Cardiac septum (tissue), 1 donor: Measurements from ENCODE around the gene PARD3. TPM values are rescaled to one million over a fixed set of nuclear protein-coding genes. Genes with fewer than 3 reads are reported as not detected.

ENCODE experiments used
- DNase-seq: peaks from one replicate; pipeline ENCODE4 v3.0.0-alpha.2; 2020; ENCODE audit warnings: low spot score
- intact Hi-C: fragments of 100-400 bp; cut with DNase I; formaldehyde crosslinking; loops from one replicate; pipeline ENCODE4 v1.14.0; 2022
- total RNA-seq: library from RNA; stranded (reverse); fragmentation: NEBNext Ultra II Directional; extraction: Animal tissue kit (Norgen Biotek cat#: 25700); gene quantifications from one replicate; pipeline ENCODE4 v1.2.1, GENCODE V29; 2021
- donor health status: DM: no; HTN: no; CAD: no.

Gene PARD3
- total RNA-seq, 1 donor from 2014 or later: 36.7 TPM

GRCh38 chr10:34145715-34146114 lies 669.4 kb downstream of the PARD3 start:
- no peak for DNase-seq
- intact Hi-C loops: no loop called here

- intact Hi-C loops: no loop called here
- no peak for DNase-seq
Observed at GRCh38 chr10:34143466-34143865, 671.6 kb downstream of the PARD3 start.

GRCh38 chr10:34141032-34141680 lies 673.9 kb downstream of the PARD3 start:
- intact Hi-C loops: no loop called here
- no peak for DNase-seq

DNA sequence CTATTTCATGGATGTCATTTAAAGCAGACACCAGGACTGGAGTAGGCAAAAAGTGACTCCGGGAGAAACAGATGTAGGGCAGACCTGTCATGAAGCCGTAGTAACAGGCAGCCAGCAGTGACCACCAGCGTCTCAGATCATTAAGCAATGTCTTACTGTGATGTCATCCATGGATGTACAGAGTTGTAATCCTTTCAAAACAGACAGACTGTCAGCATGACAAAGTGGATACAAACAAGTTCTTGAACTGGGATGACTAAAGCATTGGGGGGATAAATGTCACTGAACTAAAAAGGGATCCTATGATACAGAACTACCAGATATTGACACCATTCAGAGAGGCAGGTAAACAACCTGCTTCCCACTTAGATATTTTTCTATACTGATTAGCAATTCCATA lies 675.5 kb downstream of the PARD3 start:
- intact Hi-C loops: no loop called here
- DNase-seq: no peak

DNA sequence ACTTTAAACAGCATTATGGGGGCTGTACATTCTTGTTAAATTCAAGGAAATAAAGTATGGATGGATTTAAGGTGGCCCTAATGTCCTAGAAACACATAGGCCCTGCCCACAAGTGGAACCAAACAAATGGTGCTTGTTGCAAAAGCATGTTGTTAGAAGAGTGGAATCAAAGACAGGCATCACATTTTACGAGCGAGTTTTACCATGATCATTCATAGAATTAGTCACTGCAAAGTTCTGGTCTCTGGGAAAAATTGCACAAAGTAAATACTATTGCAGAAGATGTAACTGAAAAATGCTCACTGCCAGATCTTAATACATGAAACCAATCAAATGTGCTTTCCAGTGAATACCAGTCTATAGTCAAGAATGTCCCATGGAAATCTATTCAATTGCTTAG lies 677.1 kb downstream of the PARD3 start:
- DNase-seq: no peak
- intact Hi-C loops: no loop called here

DNA sequence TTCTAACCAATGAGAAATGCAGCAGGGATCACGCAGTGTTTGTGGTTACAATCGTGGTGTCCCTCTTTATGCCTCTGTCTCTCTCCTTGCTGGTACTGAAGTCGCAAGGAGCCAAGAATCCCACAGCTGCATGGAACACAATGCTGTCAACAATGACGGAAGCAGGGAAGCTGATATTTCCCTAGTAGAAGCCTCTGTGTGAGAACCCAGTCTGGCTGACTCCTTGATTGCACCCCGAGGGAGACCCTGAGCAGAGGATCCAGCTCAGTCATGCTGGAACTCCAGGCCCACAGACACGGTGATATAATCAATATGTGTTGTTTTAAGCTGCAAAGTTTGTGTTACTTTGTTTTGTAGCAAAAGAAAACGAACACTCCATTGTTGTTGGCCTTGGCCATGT lies 677.9 kb downstream of the PARD3 start:
- intact Hi-C loops: no loop called here
- DNase-seq: no peak

DNA sequence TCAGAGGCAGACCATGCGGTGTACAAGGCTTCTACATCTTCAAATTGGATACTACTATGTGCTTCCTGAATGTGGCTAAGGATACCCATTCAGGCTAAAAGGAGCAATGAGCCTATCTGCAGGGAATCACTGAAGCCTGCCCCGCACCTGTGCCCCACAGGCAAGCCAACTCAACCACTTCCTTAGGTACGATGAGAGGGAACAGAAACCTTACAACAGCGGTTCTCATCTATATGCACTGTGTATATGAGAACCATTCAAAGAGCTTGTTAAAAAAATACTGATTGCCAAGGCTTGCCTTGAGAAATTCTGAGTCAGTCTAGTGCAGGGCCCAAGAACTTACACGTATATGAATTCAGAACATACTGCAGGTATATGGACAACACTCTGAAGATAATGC lies 679.6 kb downstream of the PARD3 start:
- no peak for DNase-seq
- intact Hi-C loops: no loop called here

DNA sequence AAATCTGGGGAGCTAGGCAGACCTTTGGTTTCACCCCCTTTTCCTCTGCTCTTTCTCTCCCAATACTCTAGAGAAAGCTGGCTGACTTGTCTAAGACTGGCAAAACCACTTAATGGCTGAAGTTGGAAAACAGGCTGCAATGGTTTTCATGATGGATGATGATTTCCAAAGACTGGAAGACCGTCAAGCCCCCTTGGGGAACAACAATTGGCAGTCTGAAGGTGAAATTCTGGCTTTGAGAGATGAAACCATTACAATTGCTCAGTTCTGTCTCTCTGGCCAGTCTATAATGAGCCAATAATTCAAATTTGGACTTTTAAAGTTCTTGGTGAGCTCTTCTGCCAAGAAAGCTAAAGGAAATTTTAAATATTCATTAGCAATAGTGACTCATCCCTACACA lies 680.5 kb downstream of the PARD3 start:
- intact Hi-C loops: no loop called here
- DNase-seq: no peak

DNA sequence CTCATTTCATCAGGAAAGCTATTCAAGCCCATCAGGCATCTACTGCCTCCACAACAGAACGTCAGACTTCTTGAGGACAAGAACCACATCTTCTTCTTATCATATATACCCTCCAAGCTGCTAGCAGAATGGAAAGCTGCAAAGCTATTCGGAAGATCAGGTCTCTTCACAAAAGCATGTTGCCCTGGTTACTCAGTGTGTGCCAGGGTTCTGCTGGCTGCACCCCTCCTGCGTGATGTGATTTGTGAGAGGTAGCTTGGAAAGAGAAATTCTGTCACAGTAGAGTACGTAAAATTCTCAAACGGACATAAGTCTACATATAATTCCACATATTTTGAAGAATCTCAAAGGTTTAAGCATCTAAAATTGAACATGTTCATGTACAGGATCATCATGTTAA lies 681.7 kb downstream of the PARD3 start:
- intact Hi-C loops: no loop called here
- DNase-seq: no peak

GRCh38 chr10:34131152-34131551 lies 683.9 kb downstream of the PARD3 start:
- no peak for DNase-seq
- intact Hi-C loops: no loop called here

DNA sequence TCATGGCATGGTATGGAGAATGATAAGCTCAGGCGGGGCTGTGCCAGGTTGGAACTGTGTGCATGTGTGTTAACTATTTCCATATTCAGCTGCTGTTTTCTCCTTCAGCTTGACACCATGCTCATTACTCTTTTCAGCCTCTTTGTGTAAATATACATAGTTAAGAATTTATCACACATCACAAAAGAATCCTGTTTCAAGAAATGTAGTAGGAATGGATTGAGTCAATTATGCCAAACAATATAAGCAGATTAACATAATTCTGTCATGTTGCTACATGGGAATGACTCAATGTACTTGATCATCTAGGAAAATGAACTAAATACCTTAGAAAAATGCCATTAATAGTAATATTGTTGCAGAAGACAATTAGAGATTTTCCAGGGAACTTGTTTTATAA lies 687.4 kb downstream of the PARD3 start:
- DNase-seq: no peak
- intact Hi-C loops: no loop called here

GRCh38 chr10:34126371-34127151 lies 688.5 kb downstream of the PARD3 start:
- DNase-seq: no peak

DNA sequence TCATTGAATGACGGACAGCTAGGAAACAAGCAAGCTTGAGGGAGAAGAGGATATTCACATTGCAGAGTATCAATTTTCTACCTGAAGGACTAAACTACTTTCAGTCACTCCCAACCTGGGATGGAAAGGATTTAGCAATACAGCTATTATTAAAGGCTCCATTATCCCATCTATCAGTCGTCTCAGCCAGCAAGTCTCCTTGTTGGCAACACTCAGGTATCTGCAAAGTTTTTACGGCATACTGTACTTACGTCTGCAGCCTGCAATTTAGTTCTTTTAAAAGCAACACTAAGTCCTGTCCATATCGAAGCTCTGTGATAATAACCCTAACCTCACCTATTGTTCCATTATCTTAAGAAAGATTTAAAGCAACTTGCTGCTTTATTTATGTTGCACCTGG lies 689.4 kb downstream of the PARD3 start:
- no peak for DNase-seq
- intact Hi-C loops: no loop called here

More at GRCh38 chr10:34126371-34127151, 688.5 kb downstream of the PARD3 start:
- intact Hi-C loops: no loop called here

DNA sequence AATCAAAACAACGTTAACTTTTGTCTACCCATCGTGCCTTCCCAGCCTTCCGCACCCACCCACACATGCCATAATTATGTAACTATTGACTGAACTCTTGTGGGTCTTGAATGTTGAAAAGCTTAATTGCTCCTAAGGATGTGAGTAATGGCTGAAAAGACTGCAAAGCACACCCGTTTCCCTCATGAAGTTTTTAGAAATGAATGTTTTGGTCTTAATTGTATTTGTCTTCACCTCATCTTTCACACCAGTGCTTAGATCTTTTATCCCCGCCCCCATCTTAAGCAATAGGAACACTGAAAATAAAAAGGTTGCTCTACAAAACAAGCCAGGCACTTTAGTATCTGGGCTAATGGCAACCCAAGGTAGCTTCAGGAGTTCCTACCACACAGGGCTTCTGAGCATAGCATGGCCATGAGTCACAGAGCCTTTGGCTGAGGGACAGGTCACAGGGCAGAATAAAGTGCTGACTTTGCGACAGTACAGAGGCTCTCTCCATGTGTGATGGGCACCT lies 690.5 kb downstream of the PARD3 start:
- no peak for DNase-seq
- intact Hi-C loops: no loop called here

DNA sequence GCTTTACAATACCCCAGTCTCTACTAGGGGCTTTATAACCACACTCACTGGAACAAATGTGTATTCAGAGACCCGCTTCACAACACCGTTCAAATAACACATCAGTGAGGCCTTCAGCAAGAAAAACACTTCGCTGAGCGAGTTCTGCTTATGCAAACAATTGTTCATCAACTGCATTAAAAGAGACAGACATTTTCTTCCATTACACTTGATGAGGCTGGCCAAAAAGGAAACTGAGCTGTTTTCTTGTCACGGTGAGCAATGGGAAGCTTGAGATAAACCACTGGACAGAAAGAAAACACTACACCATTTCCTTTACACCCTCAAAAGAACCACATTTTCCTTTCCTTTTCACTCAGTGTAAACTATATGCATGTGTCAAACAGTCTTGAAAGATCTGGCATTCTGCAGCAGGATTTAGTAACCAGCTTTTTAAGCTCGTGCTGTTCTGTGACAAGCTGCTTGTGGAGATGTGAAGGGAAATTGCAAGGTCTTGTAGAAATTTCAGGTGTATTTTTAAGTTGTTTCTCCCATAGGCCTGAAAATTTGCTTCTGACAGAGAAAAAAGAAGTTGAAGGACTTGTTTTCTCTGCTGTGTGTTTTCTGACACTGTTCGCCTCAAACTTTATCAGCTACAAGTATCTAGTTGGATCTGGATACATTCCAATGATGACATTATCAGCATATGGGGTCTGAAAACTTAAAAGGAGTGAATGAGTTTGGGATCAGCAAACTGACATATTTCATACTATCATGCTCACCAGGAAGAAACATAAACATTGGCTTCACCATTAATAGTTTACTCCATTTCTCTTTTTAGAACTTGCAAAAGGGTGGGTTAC lies 693.1 kb downstream of the PARD3 start:
- DNase-seq: no peak
- intact Hi-C loops: no loop called here

GRCh38 chr10:34121125-34121753 lies 693.9 kb downstream of the PARD3 start:
- DNase-seq: no peak
- intact Hi-C loops: no loop called here

DNA sequence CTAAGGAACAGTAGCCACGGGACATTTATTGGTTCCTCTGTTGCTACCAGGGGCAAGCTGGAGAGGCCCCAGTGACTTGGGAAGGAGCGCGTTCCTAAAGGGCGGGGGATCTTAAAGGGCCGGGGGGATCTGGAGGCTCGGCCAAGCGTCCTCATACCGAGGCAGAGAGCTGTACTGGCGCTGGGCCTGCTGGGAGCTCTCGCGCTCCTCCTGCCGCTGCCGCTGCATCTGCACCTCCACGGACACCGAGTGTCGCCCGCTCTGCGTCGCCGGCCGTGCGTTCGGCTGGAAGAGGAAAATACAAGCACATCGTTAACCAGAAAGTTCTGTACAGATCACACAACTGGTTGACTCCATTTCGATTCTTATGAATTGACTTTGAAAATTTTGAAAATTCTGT lies 695.6 kb downstream of the PARD3 start:
- intact Hi-C loops: no loop called here
- DNase-seq: no peak

DNA sequence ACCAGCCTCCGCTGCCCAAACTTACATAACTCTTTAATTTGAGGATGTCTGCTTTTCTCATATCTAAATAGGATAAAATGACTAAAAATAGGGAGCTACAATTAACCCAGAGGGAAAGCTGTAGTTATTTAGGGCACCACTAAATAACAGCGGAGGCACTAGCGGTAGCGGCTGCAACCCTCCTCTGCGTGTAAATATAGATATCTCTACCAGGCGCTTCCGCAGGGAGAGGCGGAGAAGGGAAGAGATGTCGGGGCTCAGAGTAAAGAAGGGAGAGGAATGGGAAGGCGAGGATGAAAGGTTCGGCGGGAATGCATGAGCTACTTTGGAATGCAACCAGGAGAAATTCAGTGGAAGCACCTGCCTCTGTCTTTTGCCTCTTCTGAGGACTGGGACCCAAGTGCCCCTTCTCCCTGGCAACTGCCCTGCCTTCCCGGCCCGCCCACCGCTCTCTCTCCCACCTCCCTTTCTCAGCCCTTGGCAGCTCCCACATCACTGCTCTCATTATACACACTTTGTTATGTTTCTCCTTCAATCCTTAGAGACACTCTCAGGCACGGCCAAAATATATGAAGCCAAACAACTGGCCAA lies 698.3 kb downstream of the PARD3 start:
- intact Hi-C loops: no loop called here
- DNase-seq: no peak

DNA sequence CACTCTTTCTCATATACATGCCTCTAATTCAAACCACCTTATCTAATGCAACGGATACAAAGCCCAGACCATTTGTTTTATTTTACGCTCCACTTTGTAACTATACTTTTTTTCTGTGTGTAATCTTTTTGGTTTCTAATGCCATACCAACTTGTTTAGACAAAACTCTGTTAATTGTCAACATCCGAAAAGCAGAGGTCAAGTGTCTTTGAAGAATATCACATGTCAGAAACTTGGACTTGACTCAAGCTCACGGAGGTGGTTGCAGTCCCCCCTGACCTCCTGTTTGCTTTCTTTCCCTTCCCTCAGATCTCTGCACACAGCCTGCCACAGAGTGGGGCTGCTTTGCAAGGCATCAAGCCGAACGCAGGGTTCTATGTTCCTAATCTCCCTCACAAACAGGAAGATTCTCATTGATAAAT lies 698.9 kb downstream of the PARD3 start:
- intact Hi-C loops: no loop called here
- no peak for DNase-seq
